Keratinocyte (primary cell): ENCODE measurements around the gene KSR2. TPM values are rescaled to one million over a fixed set of nuclear protein-coding genes. Genes with fewer than 3 reads are reported as not detected.

Source experiments
- DNase-seq: peaks from one replicate; pipeline ENCODE4 v3.0.0-alpha.2; 2011; ENCODE audit warnings: low read depth, missing footprints, low spot score
- FAIRE-seq: peaks from 2 replicates; lab custom pipeline; 2011; peaks lifted over from hg19 to GRCh38; lab: Jason Lieb, UNC
- H2AFZ ChIP-seq: 2 replicates; pipeline ENCODE4 v1.6.0; 2012; ENCODE audit warnings: low read length, control low read depth, inconsistent platforms; ENCODE audit not compliant: control insufficient read depth
- H3K27ac ChIP-seq: 2 replicates; pipeline ENCODE4 v1.5.1; 2011; ENCODE audit warnings: low read length; ENCODE audit not compliant: control insufficient read depth, insufficient read depth
- H3K27me3 ChIP-seq: 3 replicates; pipeline ENCODE4 v1.6.0; 2011; ENCODE audit warnings: low read length; ENCODE audit not compliant: control insufficient read depth, insufficient read depth; ENCODE audit errors: extremely low read depth
- H3K36me3 ChIP-seq, 2 experiments: 2 replicates in 1 of 2; 3 replicates in 1 of 2; pipeline ENCODE4 v1.5.1; 2011; ENCODE audit warnings: low read length in 2 of 2, mild to moderate bottlenecking in 1 of 2; ENCODE audit not compliant: control insufficient read depth in 2 of 2, insufficient read depth in 2 of 2; ENCODE audit errors: extremely low read depth in 1 of 2
- H3K4me1 ChIP-seq: 3 replicates; pipeline ENCODE4 v1.5.1; 2011; ENCODE audit warnings: low read length; ENCODE audit not compliant: control insufficient read depth, insufficient read depth; ENCODE audit errors: extremely low read depth
- H3K4me2 ChIP-seq: 3 replicates; pipeline ENCODE4 v1.6.0; 2011; ENCODE audit warnings: low read depth, low read length; ENCODE audit not compliant: control insufficient read depth, insufficient read depth; ENCODE audit errors: extremely low read depth
- H3K4me3 ChIP-seq, 3 experiments: fragments of 200-600 bp in 1 of 3; sonication (generic) in 1 of 3; 2 replicates in 2 of 3; 3 replicates in 1 of 3; pipeline ENCODE4 v1.5.1; 2011 to 2016; ENCODE audit warnings: low read length in 3 of 3, mild to moderate bottlenecking in 3 of 3, control low read depth in 2 of 3, inconsistent platforms in 1 of 3, low read depth in 1 of 3, mixed read lengths in 1 of 3, mixed run types in 1 of 3, moderate library complexity in 1 of 3; ENCODE audit not compliant: control insufficient read depth in 2 of 3, insufficient read depth in 2 of 3; ENCODE audit errors: extremely low read depth in 1 of 3
- H3K79me2 ChIP-seq: 2 replicates; pipeline ENCODE4 v1.6.0; 2012; ENCODE audit warnings: low read length; ENCODE audit not compliant: control insufficient read depth, insufficient read depth
- H3K9ac ChIP-seq: 3 replicates; pipeline ENCODE4 v1.6.0; 2011; ENCODE audit warnings: low read length; ENCODE audit not compliant: control insufficient read depth, insufficient read depth; ENCODE audit errors: extremely low read depth
- H3K9me1 ChIP-seq: 3 replicates; pipeline ENCODE4 v1.6.0; 2011; ENCODE audit warnings: low read length; ENCODE audit not compliant: control insufficient read depth, insufficient read depth; ENCODE audit errors: extremely low read depth
- H3K9me3 ChIP-seq: 2 replicates; pipeline ENCODE4 v1.5.1; 2012; ENCODE audit warnings: low read depth, low read length; ENCODE audit not compliant: control insufficient read depth
- H4K20me1 ChIP-seq: 3 replicates; pipeline ENCODE4 v1.6.0; 2011; ENCODE audit warnings: low read length; ENCODE audit not compliant: control insufficient read depth, insufficient read depth; ENCODE audit errors: extremely low read depth
- CTCF ChIP-seq, 3 experiments: IDR thresholded peaks in 1 of 3; conservative IDR thresholded peaks in 1 of 3; optimal IDR thresholded peaks in 1 of 3; 2 replicates in 2 of 3; 3 replicates in 1 of 3; pipeline versions ENCODE3 to v1.5.1; 2011; ENCODE audit warnings: low read length in 3 of 3, mild to moderate bottlenecking in 3 of 3, moderate library complexity in 2 of 3, control low read depth in 1 of 3, inconsistent platforms in 1 of 3; ENCODE audit not compliant: insufficient read depth in 2 of 3; ENCODE audit errors: extremely low read depth in 1 of 3
- EZH2 ChIP-seq: IDR thresholded peaks from one replicate; pipeline ENCODE4 v1.6.1; 2012; ENCODE audit warnings: inconsistent platforms, mild to moderate bottlenecking, low read length, moderate library complexity
- dilution Hi-C: fragments of 300-500 bp; cut with MboI; formaldehyde crosslinking; loops from one replicate; pipeline ENCODE4 v1.7.0; 2020; ENCODE audit warnings: low sequenced_read_pairs; ENCODE audit not compliant: extremely low pct_ligation_motif_present
- polyA plus RNA-seq, 5 experiments: library from polyadenylated mRNA; depleted of rRNA in 3 of 5; stranded (reverse) in 3 of 5; stranded (forward) in 1 of 5; unstranded in 1 of 5; fragments of >200 nt; gene quantifications; 1 replicate in 1 of 5; 2 replicates in 3 of 5; 3 replicates in 1 of 5; pipeline versions ENCODE4 v1.2.1 to v1.2.3, GENCODE V29; 2011 to 2012; ENCODE audit warnings: missing spikeins in 2 of 5, low read depth in 1 of 5, low replicate concordance in 1 of 5

Gene KSR2
- polyA plus RNA-seq, 1 donor (not counting 4 experiments of a cell fraction or from before 2014, with no cell fraction given): 0.01 TPM

- dilution Hi-C loops: loop anchor here (25.0 kb wide), 1 partner anchor 480 kb away; the partner anchor contains the start of gene NOS1
- H3K36me3 ChIP-seq: no peaks in the 10 kb centered on the region
- no peak for FAIRE-seq
Observed at GRCh38 chr12:117842220-117842619, 126.6 kb downstream of the KSR2 start.

GRCh38 chr12:117837737-117838050 is 131.1 kb downstream of the KSR2 start:
- no peak overlapping the region for H3K4me3 ChIP-seq
- H3K4me2 ChIP-seq: no peak overlapping the region
- no peak overlapping the region for H2AFZ ChIP-seq
- H3K27me3 ChIP-seq: peaks cover 4% of the 10 kb centered on the region
- H4K20me1 ChIP-seq: no peaks in the 10 kb centered on the region
- TF ChIP-seq EZH2 (no peak), CTCF (optimal IDR thresholded peaks at IDR 0.05 in 1 of 3, IDR thresholded peaks at IDR 0.05 in 1 of 3, conservative IDR thresholded peaks at IDR 0.05 in 1 of 3; ENCODE audit: extremely low read depth in 1 of 3, insufficient read depth in 2 of 3, low read length in 3 of 3) (no peak)
- no peak for DNase-seq
- H3K9ac ChIP-seq: no peak overlapping the region
- dilution Hi-C loops: loop anchor here (10.0 to 25.0 kb wide), 2 partner anchors 475 to 603 kb away; partner anchors contain the start of gene NOS1
- no peak overlapping the region for H3K27ac ChIP-seq
- no peaks in the 10 kb centered on the region for H3K79me2 ChIP-seq
- no peaks in the 10 kb centered on the region for H3K9me1 ChIP-seq
- H3K9me3 ChIP-seq: no peaks in the 10 kb centered on the region
- H3K4me1 ChIP-seq: peaks cover 2% of the 10 kb centered on the region
- no peak for FAIRE-seq
- H3K36me3 ChIP-seq: no peaks in the 10 kb centered on the region

More at GRCh38 chr12:117842220-117842619, 126.6 kb downstream of the KSR2 start:
- no peaks in the 10 kb centered on the region for H3K4me1 ChIP-seq
- H4K20me1 ChIP-seq: no peaks in the 10 kb centered on the region
- no peak overlapping the region for H3K4me2 ChIP-seq
- no peaks in the 10 kb centered on the region for H3K9me1 ChIP-seq
- no peak for TF ChIP-seq EZH2
- no peak for TF ChIP-seq CTCF (optimal IDR thresholded peaks at IDR 0.05 in 1 of 3, IDR thresholded peaks at IDR 0.05 in 1 of 3, conservative IDR thresholded peaks at IDR 0.05 in 1 of 3; ENCODE audit: extremely low read depth in 1 of 3, insufficient read depth in 2 of 3, low read length in 3 of 3)
- H3K27me3 ChIP-seq: peaks cover 6% of the 10 kb centered on the region
- no peak overlapping the region for H2AFZ ChIP-seq
- no peaks in the 10 kb centered on the region for H3K79me2 ChIP-seq
- no peak overlapping the region for H3K4me3 ChIP-seq
- no peak for DNase-seq
- H3K9me3 ChIP-seq: no peaks in the 10 kb centered on the region
- H3K9ac ChIP-seq: no peak overlapping the region
- H3K27ac ChIP-seq: no peak overlapping the region
